C4-2B (cell line): ENCODE data around the gene ARID3B.

Source experiments
- H3K27ac ChIP-seq: fragments of 450-650 bp; 2 replicates; pipeline ENCODE4 v1.5.1; 2017
- ZFX ChIP-seq: fragments of 450-650 bp; IDR thresholded peaks from 2 replicates; pipeline ENCODE4 v1.6.1; 2017
- TF ChIP-seq, protein P1 (sequence below): fragments of 450-650 bp; conservative IDR thresholded peaks from 2 replicates; pipeline ENCODE4 v1.5.1; 2017; ENCODE audit warnings: mild to moderate bottlenecking

ARID3B gene

DNA sequence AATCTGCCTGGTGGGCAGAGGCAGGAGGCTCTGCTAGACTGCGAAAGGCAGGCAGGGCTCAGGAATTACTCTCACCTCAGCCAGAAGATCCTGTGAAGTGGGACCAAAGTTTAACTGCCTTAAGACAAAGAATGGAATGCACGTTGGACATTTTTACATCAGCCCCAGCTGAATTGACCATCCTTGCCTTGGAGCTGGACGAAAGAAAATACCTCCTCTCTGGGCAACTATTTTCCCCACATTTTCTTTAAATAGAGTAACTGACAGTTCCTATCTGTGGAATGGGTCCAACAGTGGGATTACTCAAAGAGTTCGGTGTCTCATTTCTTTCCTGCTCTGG, 28.7 kb downstream of the ARID3B start:
- TF ChIP-seq ZFX, result no peak
- TF ChIP-seq, protein P1, sequence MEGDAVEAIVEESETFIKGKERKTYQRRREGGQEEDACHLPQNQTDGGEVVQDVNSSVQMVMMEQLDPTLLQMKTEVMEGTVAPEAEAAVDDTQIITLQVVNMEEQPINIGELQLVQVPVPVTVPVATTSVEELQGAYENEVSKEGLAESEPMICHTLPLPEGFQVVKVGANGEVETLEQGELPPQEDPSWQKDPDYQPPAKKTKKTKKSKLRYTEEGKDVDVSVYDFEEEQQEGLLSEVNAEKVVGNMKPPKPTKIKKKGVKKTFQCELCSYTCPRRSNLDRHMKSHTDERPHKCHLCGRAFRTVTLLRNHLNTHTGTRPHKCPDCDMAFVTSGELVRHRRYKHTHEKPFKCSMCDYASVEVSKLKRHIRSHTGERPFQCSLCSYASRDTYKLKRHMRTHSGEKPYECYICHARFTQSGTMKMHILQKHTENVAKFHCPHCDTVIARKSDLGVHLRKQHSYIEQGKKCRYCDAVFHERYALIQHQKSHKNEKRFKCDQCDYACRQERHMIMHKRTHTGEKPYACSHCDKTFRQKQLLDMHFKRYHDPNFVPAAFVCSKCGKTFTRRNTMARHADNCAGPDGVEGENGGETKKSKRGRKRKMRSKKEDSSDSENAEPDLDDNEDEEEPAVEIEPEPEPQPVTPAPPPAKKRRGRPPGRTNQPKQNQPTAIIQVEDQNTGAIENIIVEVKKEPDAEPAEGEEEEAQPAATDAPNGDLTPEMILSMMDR, result no peak
- H3K27ac ChIP-seq, result no peak overlapping the region

DNA sequence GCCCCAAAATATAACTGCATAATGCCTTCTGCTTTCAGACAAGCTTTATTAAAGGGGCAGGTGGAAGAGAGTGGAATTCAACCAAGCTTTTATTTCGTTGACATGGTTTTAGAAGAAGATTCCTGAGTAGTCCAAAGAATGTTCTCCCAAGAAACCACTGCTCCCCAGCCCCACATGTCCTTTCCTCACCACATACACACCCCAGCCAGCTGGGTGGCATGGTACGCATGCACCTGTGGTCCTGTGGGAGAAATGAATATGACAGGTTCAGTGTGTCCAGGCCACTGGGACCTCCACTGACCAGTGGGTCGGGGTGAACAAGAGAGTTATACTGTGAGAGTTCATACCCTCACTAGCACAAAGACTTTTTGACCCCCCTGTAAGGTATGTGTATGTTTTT, 30.2 kb downstream of the ARID3B start:
- TF ChIP-seq ZFX, result no peak
- TF ChIP-seq, protein P1, result no peak
- no peak overlapping the region for H3K27ac ChIP-seq

DNA sequence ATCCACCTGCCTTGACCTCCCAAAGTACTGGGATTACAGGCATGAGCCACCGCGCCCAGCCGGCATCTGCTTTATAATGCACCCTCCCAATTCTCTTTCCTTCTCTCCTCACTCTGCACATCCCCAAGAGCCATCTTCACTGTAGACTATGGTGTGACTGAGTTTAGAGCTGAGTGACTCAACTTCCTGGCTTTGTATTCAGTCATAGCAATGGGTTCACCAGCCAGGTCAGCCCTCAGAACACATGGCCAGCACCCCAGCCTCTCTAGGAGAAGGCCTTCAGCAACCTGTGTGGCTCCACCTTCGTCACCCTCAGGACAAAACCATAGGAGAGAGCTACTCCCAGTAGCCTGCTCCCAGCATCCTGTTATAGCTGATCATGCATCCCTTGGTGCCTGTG, 33.0 kb downstream of the ARID3B start:
- H3K27ac ChIP-seq, result no peak overlapping the region
- no peak for TF ChIP-seq ZFX
- TF ChIP-seq, protein P1, result no peak

DNA sequence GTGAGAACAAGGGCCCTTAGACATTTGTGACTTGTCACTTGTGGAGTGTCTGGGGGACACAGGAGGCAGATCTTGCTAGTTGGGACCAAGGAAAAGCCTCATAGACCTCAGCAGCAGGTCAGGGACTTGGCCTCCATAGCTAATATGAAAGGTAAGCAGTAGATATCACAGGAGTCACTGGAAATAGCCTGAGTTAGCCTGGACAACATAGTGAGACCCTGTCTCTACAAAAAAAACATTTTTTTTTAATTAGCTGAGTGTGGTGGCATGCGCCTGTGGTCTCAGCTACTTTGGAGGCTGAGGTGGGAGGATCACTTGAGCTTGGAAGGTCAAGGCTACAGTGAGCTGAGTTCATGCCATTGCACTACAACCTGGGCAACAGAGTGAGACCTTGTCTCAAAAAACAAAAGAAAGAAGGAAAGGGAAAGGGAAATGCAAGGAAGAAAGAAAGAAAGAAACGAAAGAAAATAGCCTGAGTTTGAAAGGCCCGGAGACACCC, 37.5 kb downstream of the ARID3B start:
- TF ChIP-seq, protein P1, result no peak
- TF ChIP-seq ZFX, result no peak
- no peak overlapping the region for H3K27ac ChIP-seq

DNA sequence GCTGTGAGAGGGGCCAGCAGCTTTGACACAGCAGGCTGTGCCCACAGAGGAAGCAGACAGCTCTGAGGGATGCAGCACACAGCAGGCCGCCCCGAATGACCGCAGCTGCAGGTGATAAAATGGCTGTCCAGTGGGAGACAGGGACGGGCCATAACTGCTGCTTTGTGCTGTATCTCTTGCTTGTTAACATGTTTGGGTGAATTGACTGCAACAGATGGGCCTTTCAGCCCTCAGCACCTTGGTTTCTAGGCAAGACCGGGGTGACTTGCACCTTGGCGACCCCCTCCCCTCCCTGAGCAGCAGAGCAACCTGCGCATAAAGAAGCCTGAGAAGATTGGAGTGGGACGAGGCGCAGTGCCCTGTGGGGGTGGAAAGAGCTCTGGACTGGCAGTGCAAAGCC, 38.0 kb downstream of the ARID3B start:
- no peak overlapping the region for H3K27ac ChIP-seq

DNA sequence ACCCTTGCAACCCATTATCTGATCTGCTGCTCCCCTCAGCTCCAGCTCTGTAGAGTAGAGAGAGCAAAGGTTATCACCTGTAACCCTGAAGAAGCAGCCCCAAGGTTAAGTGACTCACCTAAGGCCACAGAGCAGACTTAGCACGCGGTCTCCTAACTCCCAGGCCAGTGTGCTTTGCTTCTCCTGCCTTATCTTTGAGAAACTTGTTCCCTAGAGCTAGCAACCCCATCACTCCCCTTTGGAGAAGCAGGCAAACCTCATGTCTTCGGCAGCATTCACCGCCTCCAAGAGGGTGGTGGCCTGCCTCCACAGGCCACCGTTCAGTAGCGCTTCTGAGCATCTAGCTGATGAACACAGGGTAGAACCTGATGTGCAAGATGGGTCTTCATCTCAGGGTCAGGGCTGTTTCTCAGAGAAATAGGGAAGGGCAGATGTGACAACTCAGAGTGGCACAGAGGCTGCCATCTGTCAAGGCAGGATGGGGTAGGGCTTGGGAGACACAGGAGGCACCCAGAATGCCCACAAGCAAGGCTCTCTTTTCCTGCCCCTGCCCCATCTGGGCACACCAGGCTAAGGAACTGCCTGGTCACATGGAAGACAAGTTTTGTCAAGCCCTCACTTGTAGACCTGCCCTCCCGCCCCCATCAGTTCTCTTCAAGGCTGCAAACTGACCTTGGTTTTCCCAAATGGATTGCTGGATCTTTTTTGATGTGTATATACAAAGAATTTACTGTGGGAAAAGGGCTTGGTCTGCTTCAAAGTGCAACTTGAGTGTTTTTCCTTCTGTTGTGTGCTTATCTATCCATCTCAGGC, 39.7 kb downstream of the ARID3B start:
- TF ChIP-seq ZFX, result no peak
- TF ChIP-seq, protein P1, result no peak
- no peak overlapping the region for H3K27ac ChIP-seq

More for the DNA sequence above, 38.0 kb downstream of the ARID3B start:
- TF ChIP-seq, protein P1, result no peak
- no peak for TF ChIP-seq ZFX

DNA sequence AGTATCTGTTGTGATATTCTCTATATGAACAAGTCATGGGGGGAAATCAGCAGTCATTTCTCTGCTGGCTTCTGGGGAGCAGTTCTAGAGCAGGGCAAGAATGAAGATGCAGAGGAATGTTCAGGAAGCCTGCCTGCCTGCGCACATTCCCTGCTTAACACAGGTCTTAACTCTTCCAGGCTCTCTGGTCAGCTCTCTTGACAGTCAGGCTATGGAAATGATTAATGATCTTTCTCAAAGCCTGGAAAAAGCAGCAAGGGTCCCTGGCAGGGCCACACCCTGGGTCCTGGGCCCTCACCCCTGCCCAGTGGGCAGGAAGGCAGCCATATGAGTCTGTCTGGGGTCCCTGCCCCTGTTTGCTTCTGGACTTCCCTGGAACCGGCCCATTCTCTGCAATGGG, 43.2 kb downstream of the ARID3B start:
- no peak overlapping the region for H3K27ac ChIP-seq
- TF ChIP-seq ZFX, result no peak
- TF ChIP-seq, protein P1, result no peak
